WTC11 (cell line): ENCODE data around the gene FREM1.

Experiments used
- CBFB ChIP-seq: sonication (generic); formaldehyde crosslinking; IDR thresholded peaks from 2 replicates; pipeline ENCODE4 v1.8.1; 2022; ENCODE audit warnings: mild to moderate bottlenecking, low read depth, missing genetic modification reagents
- JUN ChIP-seq: sonication (generic); formaldehyde crosslinking; IDR thresholded peaks from 2 replicates; pipeline ENCODE4 v1.8.0; 2023; ENCODE audit warnings: mild to moderate bottlenecking, missing genetic modification reagents
- MXD4 ChIP-seq: fragments of 250-450 bp; sonication (Bioruptor Pico); IDR thresholded peaks from 2 replicates; pipeline ENCODE4 v1.8.0; 2021; ENCODE audit warnings: mild to moderate bottlenecking, moderate library complexity, borderline replicate concordance
- NR1H2 ChIP-seq: sonication (generic); formaldehyde crosslinking; IDR thresholded peaks from 2 replicates; pipeline ENCODE4 v1.9.0; 2021; ENCODE audit warnings: mild to moderate bottlenecking, moderate library complexity, missing genetic modification reagents
- NR3C1 ChIP-seq: sonication (generic); formaldehyde crosslinking; conservative IDR thresholded peaks from 2 replicates; pipeline ENCODE4 v1.8.1; 2023; ENCODE audit warnings: low read depth, mild to moderate bottlenecking, missing genetic modification reagents
- TEAD4 ChIP-seq: sonication (generic); formaldehyde crosslinking; IDR thresholded peaks from 2 replicates; pipeline ENCODE4 v1.8.0; 2022; ENCODE audit warnings: mild to moderate bottlenecking, missing genetic modification reagents
- ZNF121 ChIP-seq: sonication (generic); formaldehyde crosslinking; IDR thresholded peaks from 2 replicates; pipeline ENCODE4 v1.8.0; 2023; ENCODE audit warnings: missing genetic modification reagents
- ZNF423 ChIP-seq: fragments of 250-450 bp; sonication (Bioruptor Pico); IDR thresholded peaks from 2 replicates; pipeline ENCODE4 v2.1.2; 2022; ENCODE audit warnings: mild to moderate bottlenecking, moderate library complexity
- TF ChIP-seq, protein P1 (sequence below): fragments of 200-600 bp; IDR thresholded peaks from 2 replicates; pipeline ENCODE4 v1.8.0; 2022; ENCODE audit warnings: antibody characterized with exemption
- TF ChIP-seq, protein P2 (sequence below): sonication (generic); formaldehyde crosslinking; IDR thresholded peaks from 2 replicates; pipeline ENCODE4 v1.8.1; 2022; ENCODE audit warnings: mild to moderate bottlenecking, missing genetic modification reagents, moderate library complexity, borderline replicate concordance

DNA sequence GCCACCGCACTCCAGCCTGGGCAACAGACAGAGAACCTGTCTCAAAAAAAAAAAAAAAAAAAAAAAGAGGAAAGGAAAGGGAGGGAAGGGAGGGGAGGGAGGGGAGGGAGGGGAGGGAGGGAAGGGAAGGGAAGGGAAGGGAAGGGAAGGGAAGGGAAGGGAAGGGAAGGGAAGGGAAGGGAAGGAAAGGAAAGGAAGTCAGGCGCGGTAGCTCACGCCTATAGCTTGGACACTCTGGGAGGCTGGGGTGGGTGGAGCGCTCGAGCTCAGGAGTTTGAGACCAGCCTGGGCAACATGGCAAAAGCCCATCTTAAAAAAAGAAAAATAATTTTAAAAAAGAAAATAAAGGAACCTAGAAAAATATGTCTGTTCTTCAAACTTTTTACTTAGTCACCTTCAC is 131.7 kb downstream of the FREM1 start:
- TF ChIP-seq, protein P1, sequence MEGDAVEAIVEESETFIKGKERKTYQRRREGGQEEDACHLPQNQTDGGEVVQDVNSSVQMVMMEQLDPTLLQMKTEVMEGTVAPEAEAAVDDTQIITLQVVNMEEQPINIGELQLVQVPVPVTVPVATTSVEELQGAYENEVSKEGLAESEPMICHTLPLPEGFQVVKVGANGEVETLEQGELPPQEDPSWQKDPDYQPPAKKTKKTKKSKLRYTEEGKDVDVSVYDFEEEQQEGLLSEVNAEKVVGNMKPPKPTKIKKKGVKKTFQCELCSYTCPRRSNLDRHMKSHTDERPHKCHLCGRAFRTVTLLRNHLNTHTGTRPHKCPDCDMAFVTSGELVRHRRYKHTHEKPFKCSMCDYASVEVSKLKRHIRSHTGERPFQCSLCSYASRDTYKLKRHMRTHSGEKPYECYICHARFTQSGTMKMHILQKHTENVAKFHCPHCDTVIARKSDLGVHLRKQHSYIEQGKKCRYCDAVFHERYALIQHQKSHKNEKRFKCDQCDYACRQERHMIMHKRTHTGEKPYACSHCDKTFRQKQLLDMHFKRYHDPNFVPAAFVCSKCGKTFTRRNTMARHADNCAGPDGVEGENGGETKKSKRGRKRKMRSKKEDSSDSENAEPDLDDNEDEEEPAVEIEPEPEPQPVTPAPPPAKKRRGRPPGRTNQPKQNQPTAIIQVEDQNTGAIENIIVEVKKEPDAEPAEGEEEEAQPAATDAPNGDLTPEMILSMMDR = no peak
- TF ChIP-seq ZNF423 = no peak
- no peak for TF ChIP-seq CBFB (CRISPR knock-in tag)
- no peak for TF ChIP-seq NR3C1 (CRISPR knock-in tag)
- TF ChIP-seq, protein P2, sequence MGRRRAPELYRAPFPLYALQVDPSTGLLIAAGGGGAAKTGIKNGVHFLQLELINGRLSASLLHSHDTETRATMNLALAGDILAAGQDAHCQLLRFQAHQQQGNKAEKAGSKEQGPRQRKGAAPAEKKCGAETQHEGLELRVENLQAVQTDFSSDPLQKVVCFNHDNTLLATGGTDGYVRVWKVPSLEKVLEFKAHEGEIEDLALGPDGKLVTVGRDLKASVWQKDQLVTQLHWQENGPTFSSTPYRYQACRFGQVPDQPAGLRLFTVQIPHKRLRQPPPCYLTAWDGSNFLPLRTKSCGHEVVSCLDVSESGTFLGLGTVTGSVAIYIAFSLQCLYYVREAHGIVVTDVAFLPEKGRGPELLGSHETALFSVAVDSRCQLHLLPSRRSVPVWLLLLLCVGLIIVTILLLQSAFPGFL (CRISPR knock-in tag) = no peak
- no peak for TF ChIP-seq JUN
- no peak for TF ChIP-seq ZNF121 (CRISPR knock-in tag)
- TF ChIP-seq NR1H2 (CRISPR knock-in tag) = no peak
- no peak for TF ChIP-seq TEAD4
- TF ChIP-seq MXD4 (CRISPR knock-in tag) = no peak
